NCI-H1930 (cell line): ENCODE data around the gene MPZL3.
"Not testable (repeated sequence)": the region's sequence is repeated elsewhere in the genome, so short reads cannot be mapped to it uniquely, and the experiment has no call there.

Experiments used
- DNase-seq, 2 experiments: peaks; one replicate each; lab custom pipeline; 2025; lab: John Stamatoyannopoulos, UW

Gene MPZL3

GRCh38 chr11:118184784-118185579 lies 67.2 kb downstream of the MPZL3 start:
- no peak for DNase-seq

- DNase-seq = not testable (repeated sequence)
Observed at GRCh38 chr11:118183691-118184090, 68.5 kb downstream of the MPZL3 start.

GRCh38 chr11:118180300-118180703 lies 71.9 kb downstream of the MPZL3 start:
- no peak for DNase-seq

GRCh38 chr11:118176778-118177134 lies 75.4 kb downstream of the MPZL3 start:
- DNase-seq = no peak
